ENCODE data around the gene VAV2. TPM values are rescaled to one million over a fixed set of nuclear protein-coding genes. Genes with fewer than 3 reads are reported as not detected.
"Not testable (repeated sequence)": the region's sequence is repeated elsewhere in the genome, so short reads cannot be mapped to it uniquely, and the experiment has no call there.

Gene VAV2
- polyA plus RNA-seq, 5 donors, result 30.1 to 40.7 (median 34.2) TPM

DNA sequence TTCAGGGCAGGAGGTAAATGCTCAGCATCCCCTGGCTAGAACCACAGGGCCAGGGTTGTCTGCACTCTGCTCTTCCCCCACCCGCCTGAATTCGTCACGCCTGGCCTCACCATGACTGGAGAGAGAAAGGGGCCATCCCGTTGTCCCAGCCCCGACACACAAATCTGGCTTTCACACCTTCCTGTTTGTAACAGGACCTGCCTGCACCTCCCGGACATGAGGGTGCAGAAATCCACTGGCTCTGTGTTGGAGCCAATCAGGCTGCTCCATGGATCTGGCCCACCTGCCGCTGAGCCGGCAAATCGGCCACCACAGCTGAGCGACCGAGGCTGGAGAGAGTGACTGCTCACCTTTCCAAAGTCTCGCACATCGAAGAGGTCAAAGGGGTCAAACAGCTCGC lies 53.4 kb downstream of the VAV2 start:
- no peak for DNase-seq

GRCh38 chr9:133938086-133938485 lies 54.0 kb downstream of the VAV2 start:
- DNase-seq, result no peak

GRCh38 chr9:133937120-133937519 lies 55.0 kb downstream of the VAV2 start:
- DNase-seq, result no peak

DNA sequence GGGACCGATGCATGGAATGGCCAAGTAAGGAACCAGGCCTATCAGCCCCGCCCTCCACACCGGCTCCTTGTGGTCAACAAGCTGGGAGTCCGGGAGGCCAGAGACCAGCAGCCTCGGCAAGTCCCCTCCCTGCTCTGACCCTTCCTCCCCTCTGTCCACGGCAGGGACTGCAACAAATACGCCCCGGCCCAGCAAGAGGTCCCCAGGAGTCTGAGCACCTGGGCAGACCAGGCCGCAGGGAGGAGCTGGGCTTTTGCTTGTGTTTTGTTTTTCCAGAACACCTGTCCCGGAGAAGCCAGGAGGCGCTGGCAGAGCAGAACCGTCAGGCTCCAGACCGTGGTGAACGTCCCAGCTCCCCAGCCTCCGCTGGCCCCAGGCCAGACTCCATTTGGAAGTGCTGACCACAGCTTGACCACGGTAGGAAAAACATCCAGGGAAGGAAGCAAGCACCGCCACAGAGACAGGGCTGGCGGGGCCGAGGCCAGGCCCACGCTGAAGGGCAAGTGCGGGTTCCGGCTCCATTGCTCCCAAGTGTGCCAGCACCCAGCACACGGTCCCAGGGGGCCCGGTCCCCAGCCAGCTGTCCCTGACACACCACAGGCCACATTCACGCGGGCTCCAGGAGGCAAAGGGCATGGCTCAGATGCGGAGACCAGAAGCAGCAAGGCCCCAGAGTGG lies 56.7 kb downstream of the VAV2 start:
- DNase-seq, result peak in 1 of 2 donors; percentile 41

- DNase-seq, result no peak
Measured at GRCh38 chr9:133934482-133935232, 57.5 kb downstream of the VAV2 start.

DNA sequence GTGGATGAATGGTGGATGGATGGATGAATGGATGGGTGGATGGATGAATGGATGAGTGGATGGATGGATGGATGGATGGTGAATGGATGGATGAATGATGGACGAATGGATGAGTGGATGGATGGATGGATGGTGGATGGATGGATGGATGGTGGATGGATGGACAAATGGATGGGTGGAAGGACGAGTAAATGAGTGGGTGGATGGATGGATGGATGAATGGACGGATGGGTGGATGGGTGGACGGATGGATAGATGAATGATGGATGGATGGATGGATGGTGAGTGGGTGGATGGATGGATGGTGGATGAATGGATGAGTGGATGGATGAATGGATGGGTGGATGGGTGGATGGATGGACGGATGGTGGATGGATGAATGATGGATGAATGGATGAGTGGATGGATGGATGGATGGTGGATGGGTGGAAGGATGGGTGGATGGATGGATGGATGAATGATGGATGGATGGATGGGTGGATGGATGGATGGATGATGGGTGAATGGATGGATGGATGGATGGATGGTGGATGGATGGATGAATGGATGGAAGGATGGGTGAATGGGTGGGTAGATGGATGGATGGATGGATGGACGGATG lies 58.6 kb downstream of the VAV2 start:
- no peak for DNase-seq

DNA sequence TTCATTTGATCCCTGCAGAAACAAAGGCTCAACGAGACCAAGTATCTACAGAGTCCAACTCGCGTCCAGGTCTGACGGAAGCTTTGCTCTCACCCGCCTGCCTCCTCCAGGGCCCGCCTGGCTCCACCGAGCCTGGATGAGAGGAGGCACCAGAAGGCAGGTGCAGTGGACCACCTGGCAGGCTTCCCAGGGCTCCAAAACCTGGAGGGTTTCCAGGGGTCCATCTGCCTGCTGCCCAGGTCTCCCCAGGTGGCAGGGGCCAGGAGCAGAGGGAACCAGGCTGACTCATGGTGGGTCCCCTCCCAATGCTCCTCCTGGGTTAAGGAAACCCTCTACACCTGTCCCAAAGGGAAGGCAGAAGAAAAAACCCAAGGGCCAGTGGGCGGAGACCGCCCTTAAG lies 59.5 kb downstream of the VAV2 start:
- no peak for DNase-seq

GRCh38 chr9:133932181-133932580 lies 59.9 kb downstream of the VAV2 start:
- DNase-seq, result peak in 1 of 2 donors; percentile 48

DNA sequence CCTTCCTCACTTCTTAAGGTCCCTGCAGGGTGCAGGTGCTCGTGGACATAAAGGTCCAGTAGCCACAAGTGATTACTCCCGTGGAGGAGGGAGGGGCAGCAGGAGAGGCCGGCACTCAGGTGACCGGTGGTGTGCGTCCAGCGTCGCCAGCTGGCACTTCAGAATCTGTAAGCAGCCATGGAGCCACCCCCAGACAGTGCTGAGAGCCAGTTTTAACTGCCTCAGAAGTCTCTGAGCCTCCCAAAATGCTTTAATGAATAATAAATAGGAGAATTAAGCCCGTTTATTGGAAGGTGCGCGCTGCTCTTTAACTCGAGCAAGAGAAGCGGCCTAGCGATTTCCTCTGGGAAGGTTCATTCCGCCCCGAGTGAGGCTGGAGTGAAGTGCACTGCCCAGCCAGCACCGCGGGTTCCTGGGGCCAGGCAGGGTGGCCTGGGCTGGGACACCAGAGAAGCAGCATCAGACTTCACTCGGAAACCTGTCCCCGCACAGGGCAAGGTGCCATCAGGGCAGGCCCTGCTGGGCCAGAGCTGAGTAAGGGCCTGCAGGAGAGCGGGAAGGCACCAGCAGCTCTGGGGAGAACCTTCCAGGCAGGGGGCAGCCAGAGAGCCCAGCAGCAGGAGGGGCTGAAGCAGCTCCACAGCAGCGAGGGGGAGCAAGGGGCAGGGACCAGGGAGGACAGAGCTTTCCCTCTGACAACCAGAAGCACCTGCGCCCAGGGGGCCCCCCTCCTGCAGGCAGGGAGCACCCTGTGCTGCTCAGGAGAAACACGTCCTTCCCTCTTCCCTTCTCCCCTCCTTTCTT lies 61.2 kb downstream of the VAV2 start:
- no peak for DNase-seq

DNA sequence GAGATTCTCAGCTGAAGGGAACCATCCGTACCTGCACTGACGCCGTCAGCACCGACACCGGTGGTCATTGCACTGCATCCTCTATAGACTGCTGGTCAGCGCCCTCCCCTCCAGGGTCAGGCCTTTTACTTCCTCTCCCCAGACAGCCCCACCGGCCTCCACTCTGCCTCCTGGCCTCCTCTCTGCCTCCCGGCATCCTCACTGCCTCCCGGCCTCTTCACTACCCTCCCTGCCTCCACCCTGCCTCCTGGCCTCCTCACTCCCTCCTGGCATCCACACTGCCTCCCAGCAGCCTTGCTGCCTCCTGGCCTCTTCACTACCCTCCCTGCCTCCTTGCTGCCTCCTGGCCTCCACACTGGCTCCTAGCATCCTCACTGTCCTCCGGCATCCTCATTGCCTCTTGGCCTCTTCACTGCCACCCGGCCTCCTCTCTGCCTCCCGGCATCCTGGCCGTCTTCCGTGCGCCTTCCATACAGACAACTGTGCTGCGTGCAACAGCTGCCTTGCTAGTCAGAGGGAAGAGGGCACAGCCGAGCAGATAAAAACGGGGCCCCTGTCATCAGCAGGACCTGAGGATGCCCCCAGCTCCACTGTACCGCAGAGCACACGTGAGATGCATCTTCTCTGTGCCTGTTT lies 62.0 kb downstream of the VAV2 start:
- no peak for DNase-seq

GRCh38 chr9:133929599-133929998 lies 62.5 kb downstream of the VAV2 start:
- no peak for DNase-seq

GRCh38 chr9:133928248-133928764 lies 63.8 kb downstream of the VAV2 start:
- no peak for DNase-seq

GRCh38 chr9:133927041-133927440 lies 65.1 kb downstream of the VAV2 start:
- no peak for DNase-seq

GRCh38 chr9:133926165-133926856 lies 65.8 kb downstream of the VAV2 start:
- DNase-seq, result no peak

DNA sequence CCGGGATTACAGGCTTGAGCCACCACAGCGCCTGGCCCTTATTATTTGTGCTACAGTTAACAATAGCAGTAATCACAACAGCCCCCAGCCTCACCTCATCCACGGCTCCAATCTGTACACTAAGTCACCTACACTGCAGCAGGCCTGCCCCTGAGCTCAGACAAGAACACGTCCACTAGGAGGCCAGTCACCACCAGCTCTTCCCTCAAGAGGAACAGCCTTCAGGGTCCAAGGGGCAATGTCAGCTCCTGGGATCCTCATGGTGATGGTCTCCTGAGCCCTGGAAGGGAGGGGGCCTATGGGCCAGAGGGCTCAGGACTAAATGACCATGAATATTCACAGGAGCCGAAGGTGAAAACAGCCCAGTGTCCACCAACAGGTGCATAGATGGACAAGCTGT lies 67.7 kb downstream of the VAV2 start:
- DNase-seq, result no peak

GRCh38 chr9:133923608-133924007 lies 68.5 kb downstream of the VAV2 start:
- DNase-seq, result not testable (repeated sequence)

DNA sequence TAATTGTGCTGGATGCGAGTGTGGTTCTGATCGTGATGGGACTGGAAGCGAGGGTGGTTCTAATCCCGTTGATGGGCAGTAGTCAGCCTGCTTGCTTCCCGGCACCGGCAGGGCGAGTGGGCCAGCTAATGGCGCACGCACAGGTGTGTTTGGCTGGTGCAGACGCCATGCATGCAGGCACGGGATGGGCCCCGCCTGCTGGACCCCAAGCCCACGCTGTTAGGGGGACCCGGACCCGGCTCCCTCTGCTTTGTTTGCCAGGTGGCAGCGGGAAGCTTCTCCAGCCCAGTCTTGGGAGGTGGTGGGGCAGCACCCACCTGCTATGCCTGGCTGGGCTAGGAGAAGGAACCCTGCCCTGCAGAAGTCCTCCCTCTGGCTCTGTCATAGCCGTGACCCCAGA lies 70.3 kb downstream of the VAV2 start:
- no peak for DNase-seq

DNA sequence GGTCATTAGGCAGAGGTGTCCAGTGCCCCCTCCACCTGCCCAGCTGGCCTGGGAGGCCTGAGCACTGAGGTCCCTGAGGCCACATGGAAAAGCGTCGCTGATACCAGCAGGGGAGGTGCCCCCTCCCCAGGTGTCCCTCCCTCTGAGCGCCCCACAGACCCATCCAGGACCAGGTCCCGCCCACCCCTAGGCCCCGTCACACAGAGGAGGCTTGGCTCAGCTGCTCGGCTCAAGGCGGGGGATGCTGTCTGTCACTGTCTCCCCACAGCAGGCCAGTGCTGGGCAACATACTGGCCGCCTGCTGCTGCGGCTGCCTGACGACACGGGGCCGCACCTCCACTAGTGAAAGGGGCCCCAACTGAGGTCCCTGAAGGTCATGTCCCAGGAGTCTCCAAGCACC lies 71.7 kb downstream of the VAV2 start:
- DNase-seq, result no peak

- peak in 1 of 2 donors; percentile 26 for DNase-seq
Measured at GRCh38 chr9:133919253-133920115, 72.6 kb downstream of the VAV2 start.

All from right lung (tissue), 5 donors.